Activated T-helper 1 cell treated with anti-CD3 and anti-CD28 coated beads, Interleukin-12 subunit alpha, Interleukin-12 subunit beta, Interleukin-2, Interleukin-4 antibody, amounts not matched to agents 30 ng/mL and 10 ng/mL and 1 ng/mL, durations not matched to agents 14 hours and 24 hours and 36 hours (primary cell): ENCODE data around the gene ZNF613. TPM values are rescaled to one million over a fixed set of nuclear protein-coding genes. Genes with fewer than 3 reads are reported as not detected.
"Not testable (repeated sequence)": the region's sequence is repeated elsewhere in the genome, so short reads cannot be mapped to it uniquely, and the experiment has no call there.

ENCODE experiments used
- DNase-seq: peaks from one replicate; pipeline ENCODE4 v3.0.0; 2021; ENCODE audit warnings: low spot score
- H3K27ac Mint-ChIP-seq: one replicate; pipeline ENCODE4 v1.8.0; 2021; ENCODE audit warnings: mild to moderate bottlenecking, mixed read lengths
- H3K27me3 Mint-ChIP-seq: one replicate; pipeline ENCODE4 v1.8.0; 2022; ENCODE audit warnings: mild to moderate bottlenecking, moderate library complexity, mixed read lengths; ENCODE audit not compliant: insufficient read depth
- H3K36me3 Mint-ChIP-seq: one replicate; pipeline ENCODE4 v1.8.0; 2021; ENCODE audit warnings: low read depth, mixed read lengths
- H3K4me1 Mint-ChIP-seq: one replicate; pipeline ENCODE4 v1.8.0; 2021; ENCODE audit warnings: low read depth, mixed read lengths
- H3K4me3 Mint-ChIP-seq: one replicate; pipeline ENCODE4 v1.8.0; 2021; ENCODE audit warnings: mild to moderate bottlenecking, moderate library complexity, mixed read lengths
- H3K9me3 Mint-ChIP-seq: one replicate; pipeline ENCODE4 v1.8.0; 2021; ENCODE audit warnings: mixed read lengths
- intact Hi-C: fragments of 100-400 bp; cut with micrococcal nuclease; formaldehyde crosslinking; loops from one replicate; pipeline ENCODE4 v1.15.1; 2024
- total RNA-seq: library from RNA; stranded (reverse); gene quantifications from 2 replicates; pipeline ENCODE4 v1.2.3, GENCODE V29; 2022

The ZNF613 gene
- total RNA-seq, result 3.1 and 3.8 TPM in 2 replicates

DNA sequence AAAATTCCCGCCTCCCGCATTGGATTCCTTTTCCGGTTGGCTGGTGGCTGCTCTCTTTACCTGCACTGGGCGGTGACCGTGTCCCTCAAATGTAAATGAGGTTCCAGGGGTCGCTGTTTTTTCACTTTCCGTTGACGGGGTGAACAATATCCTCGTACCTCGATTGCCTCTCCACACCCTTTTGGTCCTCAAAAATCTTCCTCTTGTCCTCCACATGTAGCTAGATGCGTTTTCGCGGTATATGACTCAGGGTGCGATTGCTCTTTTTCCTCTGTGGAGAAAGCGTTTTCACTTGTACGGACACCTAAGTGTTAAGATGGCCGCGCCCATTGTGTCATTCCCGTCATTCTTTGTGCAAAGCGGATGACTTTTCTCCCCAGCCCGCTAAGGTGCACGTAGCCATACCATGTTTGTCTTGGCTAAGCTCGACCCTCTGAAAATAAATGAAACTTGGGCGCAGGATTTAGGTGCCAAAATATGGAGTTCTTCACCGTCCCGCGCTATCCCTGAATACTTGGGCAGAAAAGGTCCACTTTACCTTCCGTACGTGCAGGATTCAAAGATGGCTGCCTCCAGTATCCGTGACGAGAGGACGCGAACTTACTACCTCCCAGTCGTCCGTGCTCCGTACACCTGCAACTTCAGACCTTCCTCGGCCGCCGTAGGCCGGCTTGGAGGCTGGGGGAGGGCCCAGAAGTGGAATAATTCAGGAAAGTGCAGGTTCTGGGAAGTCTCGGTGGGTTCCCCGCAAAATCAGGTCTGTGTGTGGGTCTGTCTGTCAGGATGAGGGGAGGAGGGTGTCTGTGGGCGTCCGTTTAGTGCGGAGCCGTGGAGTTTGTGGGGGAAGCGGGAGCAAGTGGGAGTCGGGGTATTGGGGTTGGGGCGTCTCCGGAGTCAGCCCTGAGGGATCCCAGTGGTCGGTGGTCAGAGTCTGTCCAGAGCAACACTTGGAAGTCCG lies at the start of gene ZNF613:
Gene ZNF613, plus strand, starts transcription at position 689 of the 958 bp plus-strand sequence. CDS start 8,749 bp downstream, outside the sequence.
- intact Hi-C loops, result loop anchor here (1.0 to 10.0 kb wide), 9 partner anchors 23 to 763 kb away; partner anchors contain the start of genes PPP2R1A, ZNF350, ZNF432 and ZNF614
- Mint-ChIP-seq H3K9me3 (peaks cover 77% of the 10 kb centered on the region), H3K4me3 (peak within 1 kb of the TSS; percentile 99), H3K27me3 (no peaks in the 10 kb centered on the region), H3K27ac (peak within 1 kb of the TSS; percentile 94), H3K4me1 (peaks cover 23% of the 10 kb centered on the region), H3K36me3 (peaks cover 47% of the 10 kb centered on the region)
- DNase-seq, result peak; percentile 73

DNA sequence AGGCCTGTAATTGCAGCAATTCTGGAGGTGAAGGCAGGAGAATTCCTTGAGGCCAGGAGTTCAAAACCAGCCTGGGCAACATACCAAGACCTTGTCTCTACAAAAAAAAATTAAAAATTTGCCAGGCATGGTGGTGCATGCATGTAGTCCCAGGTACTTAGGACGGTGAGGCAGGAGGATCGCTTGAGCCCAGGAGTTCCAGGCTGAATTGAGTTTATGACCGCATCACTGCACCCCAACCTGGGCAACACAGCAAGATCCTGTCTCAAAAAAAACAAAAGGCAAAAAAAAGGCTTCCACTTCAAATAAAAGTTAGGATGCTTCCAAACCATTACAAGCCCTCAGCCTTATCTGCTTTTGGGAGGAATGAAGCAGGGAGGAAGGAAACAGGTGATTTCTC lies 44.8 kb upstream of the ZNF613 start:
- H3K36me3 Mint-ChIP-seq, result peaks cover 45% of the 10 kb centered on the region
- H3K9me3 Mint-ChIP-seq, result peaks cover 69% of the 10 kb centered on the region
- H3K4me1 Mint-ChIP-seq, result no peaks in the 10 kb centered on the region
- intact Hi-C loops, result no loop called here
- H3K27ac Mint-ChIP-seq, result no peak overlapping the region
- H3K4me3 Mint-ChIP-seq, result no peak overlapping the region
- no peaks in the 10 kb centered on the region for H3K27me3 Mint-ChIP-seq
- DNase-seq, result no peak

- Mint-ChIP-seq H3K27me3 (no peaks in the 10 kb centered on the region), H3K27ac (no peak overlapping the region), H3K4me3 (no peak overlapping the region), H3K9me3 (peaks cover 78% of the 10 kb centered on the region), H3K4me1 (no peaks in the 10 kb centered on the region), H3K36me3 (peaks cover 47% of the 10 kb centered on the region)
- no peak for DNase-seq
- intact Hi-C loops, result no loop called here
These were observed 42.6 kb upstream of the ZNF613 start for GRCh38 chr19:51884713-51885112.

DNA sequence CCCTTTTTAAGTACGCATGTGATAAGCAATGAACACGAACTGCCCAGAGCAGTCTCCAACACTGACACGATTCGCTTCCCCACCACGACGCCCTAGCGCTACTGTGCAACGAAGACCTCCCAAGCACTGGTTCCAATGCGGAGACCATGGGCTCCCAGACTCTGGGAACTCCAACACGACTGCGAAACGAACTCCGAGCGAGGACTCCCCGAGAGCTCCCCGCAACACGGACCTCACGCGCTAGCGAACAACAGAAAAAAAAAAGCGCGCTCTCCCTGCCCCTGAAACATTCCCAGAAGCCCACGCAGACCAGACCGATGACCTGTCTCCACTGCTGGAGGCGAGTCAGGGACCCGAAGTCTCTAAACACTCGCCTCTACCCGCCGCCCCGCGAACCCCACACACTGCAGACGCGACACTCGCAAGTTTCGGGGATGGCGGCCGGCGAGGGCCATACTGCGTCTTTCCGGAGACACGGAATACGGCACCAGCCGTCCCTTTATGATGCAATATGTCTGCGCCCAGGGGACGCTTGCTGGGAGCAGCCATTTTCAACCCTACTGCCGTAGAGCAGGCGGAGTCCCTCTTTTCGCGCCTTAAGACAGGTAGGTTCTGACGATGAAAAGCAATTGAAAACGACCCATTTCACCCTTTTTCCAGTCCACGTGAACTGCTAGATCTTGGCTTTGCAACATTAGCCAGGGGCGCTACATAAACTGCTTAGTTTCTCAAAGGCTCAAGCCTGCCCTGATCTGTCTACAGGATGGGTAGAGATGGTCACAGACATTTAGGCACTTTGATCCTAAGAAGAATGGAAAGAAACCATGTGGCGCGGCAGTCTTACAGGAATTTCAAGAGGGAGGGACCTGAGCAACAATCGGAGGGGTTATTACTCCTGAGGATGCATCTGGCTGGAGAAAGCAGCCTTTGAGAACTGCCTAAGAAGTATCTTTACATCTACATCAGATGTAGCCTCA lies 39.5 kb upstream of the ZNF613 start, which contains the start of gene ZNF577:
Gene ZNF577, minus strand, starts transcription at position 430 of the 977 bp plus-strand sequence. CDS start 7,569 bp downstream, outside the sequence.
- Mint-ChIP-seq H3K36me3 (peaks cover 57% of the 10 kb centered on the region), H3K4me1 (no peaks in the 10 kb centered on the region), H3K9me3 (peaks cover 80% of the 10 kb centered on the region), H3K27me3 (no peaks in the 10 kb centered on the region), H3K27ac (no peak within 1 kb of the TSS), H3K4me3 (peak within 1 kb of the TSS; percentile 42)
- DNase-seq, result no peak
- intact Hi-C loops, result no loop called here

DNA sequence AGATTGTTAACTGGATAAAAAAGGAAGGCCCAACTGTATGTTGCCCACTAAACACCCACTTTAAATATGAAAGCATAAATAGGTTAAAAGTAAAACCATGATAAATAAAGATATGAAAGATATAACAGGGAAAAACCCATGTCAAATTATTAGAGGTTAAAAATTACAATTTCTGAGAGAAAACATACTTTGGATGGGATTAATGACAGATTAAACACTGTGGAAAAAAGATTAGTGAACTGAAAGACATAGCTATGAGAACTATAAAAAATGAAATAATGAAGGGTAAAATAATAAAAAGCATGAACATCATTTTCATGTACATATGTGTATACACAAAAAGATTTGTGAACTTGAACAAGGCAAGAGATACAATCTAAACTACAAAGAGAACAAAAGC lies 37.3 kb upstream of the ZNF613 start:
- H3K9me3 Mint-ChIP-seq, result peaks cover 89% of the 10 kb centered on the region
- no peaks in the 10 kb centered on the region for H3K4me1 Mint-ChIP-seq
- H3K27ac Mint-ChIP-seq, result no peak overlapping the region
- no peak overlapping the region for H3K4me3 Mint-ChIP-seq
- intact Hi-C loops, result no loop called here
- DNase-seq, result no peak
- H3K36me3 Mint-ChIP-seq, result peaks cover 74% of the 10 kb centered on the region
- no peaks in the 10 kb centered on the region for H3K27me3 Mint-ChIP-seq

DNA sequence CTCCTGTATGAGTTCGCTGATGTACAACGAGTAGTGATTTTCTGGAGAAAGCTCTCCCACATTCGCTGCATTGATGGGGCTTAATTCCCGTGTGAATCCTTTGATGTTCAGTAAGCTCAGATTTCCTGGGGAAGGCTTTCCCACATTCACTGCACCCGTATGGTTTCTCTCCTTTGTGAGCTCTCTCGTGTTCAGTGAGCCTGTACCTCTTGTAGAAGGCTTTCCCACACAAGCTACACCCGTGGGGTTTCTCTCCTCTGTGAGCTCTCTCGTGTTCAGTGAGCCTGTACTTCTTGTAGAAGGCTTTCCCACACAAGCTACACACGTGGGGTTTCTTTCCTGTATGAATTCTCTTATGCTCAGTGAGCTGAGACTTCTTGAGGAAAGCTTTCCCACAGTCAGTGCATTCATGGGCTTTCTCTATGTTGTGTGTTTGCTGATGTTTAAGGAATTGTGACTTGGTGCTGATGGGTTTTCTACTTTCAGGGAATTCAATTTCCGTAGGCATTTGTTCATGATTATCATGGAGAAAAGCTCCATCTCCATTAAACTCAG lies 36.0 kb upstream of the ZNF613 start:
- Mint-ChIP-seq H3K36me3 (peaks cover 83% of the 10 kb centered on the region), H3K9me3 (peaks cover 87% of the 10 kb centered on the region), H3K27ac (no peak overlapping the region), H3K4me3 (no peak overlapping the region), H3K27me3 (no peaks in the 10 kb centered on the region), H3K4me1 (no peaks in the 10 kb centered on the region)
- intact Hi-C loops, result no loop called here
- no peak for DNase-seq

DNA sequence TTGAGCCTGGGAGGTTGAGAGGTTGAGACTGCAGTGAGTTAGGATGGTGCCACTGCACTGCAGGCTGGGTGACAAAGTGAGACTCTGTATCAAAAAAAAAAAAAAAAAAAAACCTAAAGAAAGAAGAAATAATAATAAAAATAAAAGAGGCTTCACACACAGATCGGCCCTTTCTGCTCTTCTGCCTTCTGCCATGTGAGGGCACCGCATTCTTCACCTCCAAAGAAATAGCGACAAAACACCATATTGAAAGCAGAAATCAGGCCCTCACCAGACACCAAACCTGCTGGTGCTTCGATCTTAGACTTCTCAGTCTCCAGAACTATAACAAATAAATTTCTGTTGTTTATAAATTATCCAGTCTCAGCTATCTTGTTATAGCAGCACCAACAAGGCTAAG lies 25.4 kb upstream of the ZNF613 start:
- peaks cover 53% of the 10 kb centered on the region for H3K9me3 Mint-ChIP-seq
- H3K36me3 Mint-ChIP-seq, result peaks cover 58% of the 10 kb centered on the region
- no peak overlapping the region for H3K4me3 Mint-ChIP-seq
- H3K27me3 Mint-ChIP-seq, result no peaks in the 10 kb centered on the region
- intact Hi-C loops, result no loop called here
- DNase-seq, result no peak
- H3K4me1 Mint-ChIP-seq, result peaks cover 21% of the 10 kb centered on the region
- no peak overlapping the region for H3K27ac Mint-ChIP-seq

DNA sequence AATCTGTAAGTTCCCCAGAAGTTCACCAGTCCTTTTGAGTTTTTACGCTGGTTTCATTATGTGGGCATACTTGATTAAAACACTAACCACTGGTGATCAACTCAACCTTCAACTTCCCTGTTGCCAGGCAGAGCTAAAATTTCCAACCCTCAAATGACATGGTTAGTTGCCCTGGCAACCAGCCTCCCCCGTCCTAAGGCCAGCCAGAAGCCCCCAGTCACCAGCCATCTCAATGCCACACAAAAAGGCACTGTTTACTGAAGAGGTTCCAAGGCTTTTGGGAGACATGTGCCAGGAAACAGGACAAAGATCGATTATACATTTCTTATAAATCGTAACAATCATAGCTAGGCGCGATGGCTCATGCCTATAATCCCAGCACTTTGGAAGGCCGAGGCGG lies 24.1 kb upstream of the ZNF613 start:
- Mint-ChIP-seq H3K27me3 (peaks cover 3% of the 10 kb centered on the region), H3K9me3 (peaks cover 53% of the 10 kb centered on the region), H3K4me1 (peaks cover 21% of the 10 kb centered on the region), H3K36me3 (peaks cover 49% of the 10 kb centered on the region), H3K27ac (no peak overlapping the region), H3K4me3 (peak overlapping the region; percentile 98)
- DNase-seq, result no peak
- intact Hi-C loops, result no loop called here

DNA sequence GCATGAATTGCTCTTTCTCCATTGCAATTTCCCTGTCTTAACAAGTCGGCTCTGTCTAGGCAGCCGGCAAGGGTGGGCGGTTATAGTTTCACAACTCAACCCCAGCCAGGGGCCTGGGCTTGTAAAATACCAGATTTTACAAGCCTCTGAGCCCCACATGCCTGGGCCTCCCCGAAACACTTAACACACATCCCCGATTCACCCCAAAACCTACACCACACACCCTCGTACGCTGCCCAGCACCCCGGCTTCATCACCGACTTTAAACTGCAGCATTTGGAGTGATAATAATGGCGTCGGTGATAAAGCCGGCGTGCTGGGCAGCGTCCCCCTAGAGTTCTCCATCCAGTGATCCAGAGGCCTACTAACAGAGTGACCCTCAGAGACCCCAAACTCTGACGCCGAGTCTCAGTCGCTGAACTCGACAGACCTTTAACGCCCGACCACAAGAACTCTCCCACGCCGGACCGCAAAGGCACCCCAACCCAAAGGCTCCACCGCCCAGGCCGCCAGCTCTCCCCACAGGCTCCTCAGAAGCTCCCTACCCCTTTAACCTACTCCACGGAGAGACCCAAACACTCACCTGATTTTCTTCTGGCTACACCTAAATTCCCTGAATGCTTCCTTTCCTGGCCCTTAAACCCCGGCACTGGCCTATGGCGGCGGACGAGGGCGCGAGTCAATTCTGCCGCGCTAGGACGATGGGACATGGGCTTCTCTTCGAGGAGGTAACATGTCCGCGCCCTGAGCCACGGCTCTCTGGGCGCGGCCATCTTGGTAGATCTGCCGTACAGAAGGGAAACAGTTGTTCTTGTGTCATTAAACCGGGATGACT lies 22.7 kb upstream of the ZNF613 start, which contains the start of gene ZNF649:
Gene ZNF649, minus strand, starts transcription at position 687 of the 835 bp plus-strand sequence. CDS start 4,910 bp downstream, outside the sequence.
- peak within 1 kb of the TSS; percentile 98 for H3K4me3 Mint-ChIP-seq
- H3K27ac Mint-ChIP-seq, result peak within 1 kb of the TSS; percentile 99
- peaks cover 3% of the 10 kb centered on the region for H3K27me3 Mint-ChIP-seq
- H3K4me1 Mint-ChIP-seq, result peaks cover 21% of the 10 kb centered on the region
- intact Hi-C loops, result loop anchor here (1.0 kb wide), 5 partner anchors 23 to 145 kb away; partner anchors contain the start of genes ZNF350, ZNF613, ZNF614 and ZNF615
- peak; percentile 70 for DNase-seq
- H3K36me3 Mint-ChIP-seq, result peaks cover 41% of the 10 kb centered on the region
- H3K9me3 Mint-ChIP-seq, result peaks cover 62% of the 10 kb centered on the region

- Mint-ChIP-seq H3K36me3 (peaks cover 34% of the 10 kb centered on the region), H3K4me1 (peaks cover 21% of the 10 kb centered on the region), H3K9me3 (peaks cover 60% of the 10 kb centered on the region), H3K4me3 (peak overlapping the region; percentile 98), H3K27me3 (peaks cover 3% of the 10 kb centered on the region), H3K27ac (peak overlapping the region; percentile 99)
- intact Hi-C loops, result loop anchor here (1.0 kb wide), 2 partner anchors 123 to 144 kb away; partner anchors contain the start of gene ZNF614
- DNase-seq, result no peak
These were observed 22.1 kb upstream of the ZNF613 start for GRCh38 chr19:51905206-51905605.

DNA sequence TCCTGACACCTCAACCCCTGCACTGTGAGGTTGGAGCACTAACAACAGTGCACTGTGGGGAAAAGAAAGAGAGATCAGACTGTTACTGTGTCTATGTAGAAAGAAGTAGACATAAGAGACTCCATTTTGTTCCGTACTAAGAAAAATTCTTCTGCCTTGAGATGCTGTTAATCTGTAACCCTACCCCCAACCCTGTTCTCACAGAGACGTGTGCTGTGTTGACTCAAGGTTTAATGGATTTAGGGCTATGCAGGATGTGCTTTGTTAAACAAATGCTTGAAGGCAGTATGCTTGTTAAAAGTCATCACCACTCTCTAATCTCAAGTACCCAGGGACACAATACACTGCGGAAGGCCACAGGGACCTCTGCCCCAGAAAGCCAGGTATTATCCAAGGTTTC lies 21.6 kb upstream of the ZNF613 start:
- peaks cover 56% of the 10 kb centered on the region for H3K9me3 Mint-ChIP-seq
- peaks cover 21% of the 10 kb centered on the region for H3K4me1 Mint-ChIP-seq
- not testable (repeated sequence) for H3K27me3 Mint-ChIP-seq, H3K4me3 Mint-ChIP-seq, H3K27ac Mint-ChIP-seq, DNase-seq
- H3K36me3 Mint-ChIP-seq, result peaks cover 31% of the 10 kb centered on the region
- intact Hi-C loops, result loop anchor here (1.0 kb wide), 2 partner anchors 123 to 144 kb away; partner anchors contain the start of gene ZNF614
